HEK293 (cell line): Measurements from ENCODE around the gene MDFI.
A peak's percentile ranks its signal among the peaks of the same experiment; 100 is the strongest.

ENCODE experiments used
- AEBP2 ChIP-seq: fragments of 450-650 bp; formaldehyde crosslinking; IDR thresholded peaks from 2 replicates; pipeline ENCODE4 v1.5.1; 2016; ENCODE audit warnings: missing biosample characterization, missing genetic modification characterization, borderline replicate concordance
- GLIS2 ChIP-seq: fragments of 450-650 bp; formaldehyde crosslinking; IDR thresholded peaks from 2 replicates; pipeline ENCODE4 v1.5.1; 2016; ENCODE audit warnings: missing biosample characterization, missing genetic modification characterization
- KLF7 ChIP-seq: fragments of 450-650 bp; formaldehyde crosslinking; IDR thresholded peaks from 2 replicates; pipeline ENCODE4 v1.5.1; 2016; ENCODE audit warnings: missing biosample characterization, missing genetic modification characterization, borderline replicate concordance
- MYNN ChIP-seq: fragments of 450-650 bp; formaldehyde crosslinking; IDR thresholded peaks from 2 replicates; pipeline ENCODE4 v1.5.1; 2016; ENCODE audit warnings: missing biosample characterization, missing genetic modification characterization, borderline replicate concordance
- SCRT1 ChIP-seq: fragments of 450-650 bp; formaldehyde crosslinking; IDR thresholded peaks from 2 replicates; pipeline ENCODE4 v1.5.1; 2016; ENCODE audit warnings: missing biosample characterization, missing genetic modification characterization, borderline replicate concordance
- SCRT2 ChIP-seq: fragments of 450-650 bp; formaldehyde crosslinking; IDR thresholded peaks from 2 replicates; pipeline ENCODE4 v1.5.1; 2016; ENCODE audit warnings: missing biosample characterization, missing genetic modification characterization
- SP2 ChIP-seq: fragments of 450-650 bp; formaldehyde crosslinking; IDR thresholded peaks from 2 replicates; pipeline ENCODE4 v1.5.1; 2016; ENCODE audit warnings: missing biosample characterization, missing genetic modification characterization
- SP7 ChIP-seq: fragments of 450-650 bp; formaldehyde crosslinking; IDR thresholded peaks from 2 replicates; pipeline ENCODE4 v1.5.1; 2016; ENCODE audit warnings: missing biosample characterization, missing genetic modification characterization
- TRIM28 ChIP-seq: IDR thresholded peaks from 2 replicates; pipeline ENCODE4 v1.6.1; 2011; ENCODE audit warnings: low read length, control low read depth, borderline replicate concordance
- ZBTB20 ChIP-seq: fragments of 450-650 bp; formaldehyde crosslinking; IDR thresholded peaks from 2 replicates; pipeline ENCODE4 v1.5.1; 2016; ENCODE audit warnings: missing biosample characterization, missing genetic modification characterization
- ZFHX2 ChIP-seq: fragments of 450-650 bp; formaldehyde crosslinking; conservative IDR thresholded peaks from 2 replicates; pipeline ENCODE4 v1.5.1; 2016; ENCODE audit warnings: missing biosample characterization, missing genetic modification characterization
- ZFP37 ChIP-seq: fragments of 450-650 bp; formaldehyde crosslinking; IDR thresholded peaks from 2 replicates; pipeline ENCODE4 v1.5.1; 2016; ENCODE audit warnings: missing biosample characterization, missing genetic modification characterization
- ZFP41 ChIP-seq: fragments of 450-650 bp; formaldehyde crosslinking; IDR thresholded peaks from 2 replicates; pipeline ENCODE4 v1.5.1; 2016; ENCODE audit warnings: missing biosample characterization, missing genetic modification characterization, borderline replicate concordance
- ZNF121 ChIP-seq: fragments of 450-650 bp; formaldehyde crosslinking; IDR thresholded peaks from 2 replicates; pipeline ENCODE4 v1.5.1; 2016; ENCODE audit warnings: missing biosample characterization, missing genetic modification characterization
- ZNF132 ChIP-seq: fragments of 450-650 bp; formaldehyde crosslinking; IDR thresholded peaks from 2 replicates; pipeline ENCODE4 v1.5.1; 2017; ENCODE audit warnings: missing biosample characterization, missing genetic modification characterization, borderline replicate concordance
- ZNF146 ChIP-seq: fragments of 450-650 bp; formaldehyde crosslinking; IDR thresholded peaks from 2 replicates; pipeline ENCODE4 v1.5.1; 2016; ENCODE audit warnings: missing biosample characterization, missing genetic modification characterization
- ZNF16 ChIP-seq: fragments of 450-650 bp; formaldehyde crosslinking; IDR thresholded peaks from 2 replicates; pipeline ENCODE4 v1.5.1; 2016; ENCODE audit warnings: low read depth, missing biosample characterization, missing genetic modification characterization
- ZNF174 ChIP-seq: fragments of 450-650 bp; formaldehyde crosslinking; IDR thresholded peaks from 2 replicates; pipeline ENCODE4 v1.5.0; 2017; ENCODE audit warnings: missing biosample characterization, mild to moderate bottlenecking, missing genetic modification characterization
- ZNF311 ChIP-seq: fragments of 450-650 bp; formaldehyde crosslinking; IDR thresholded peaks from 2 replicates; pipeline ENCODE4 v1.5.1; 2017; ENCODE audit warnings: missing biosample characterization, missing genetic modification characterization, borderline replicate concordance
- ZNF350 ChIP-seq: fragments of 450-650 bp; formaldehyde crosslinking; IDR thresholded peaks from 2 replicates; pipeline ENCODE4 v1.5.0; 2017; ENCODE audit warnings: missing biosample characterization, mild to moderate bottlenecking, missing genetic modification characterization
- ZNF366 ChIP-seq: fragments of 450-650 bp; formaldehyde crosslinking; conservative IDR thresholded peaks from 2 replicates; pipeline ENCODE4 v1.5.1; 2016; ENCODE audit warnings: missing biosample characterization, missing genetic modification characterization
- ZNF513 ChIP-seq: fragments of 450-650 bp; IDR thresholded peaks from 2 replicates; pipeline ENCODE4 v1.5.1; 2018; ENCODE audit warnings: missing biosample characterization, missing genetic modification characterization
- ZNF548 ChIP-seq: fragments of 450-650 bp; formaldehyde crosslinking; IDR thresholded peaks from 2 replicates; pipeline ENCODE4 v1.5.1; 2016; ENCODE audit warnings: missing biosample characterization, missing genetic modification characterization
- ZNF555 ChIP-seq: fragments of 450-650 bp; formaldehyde crosslinking; conservative IDR thresholded peaks from 2 replicates; pipeline ENCODE4 v1.5.1; 2017; ENCODE audit warnings: missing biosample characterization, mild to moderate bottlenecking, missing genetic modification characterization, inconsistent platforms
- ZNF623 ChIP-seq: fragments of 450-650 bp; formaldehyde crosslinking; IDR thresholded peaks from 2 replicates; pipeline ENCODE4 v1.5.1; 2016; ENCODE audit warnings: missing biosample characterization, missing genetic modification characterization
- ZNF677 ChIP-seq: fragments of 450-650 bp; IDR thresholded peaks from 2 replicates; pipeline ENCODE4 v1.5.0; 2018; ENCODE audit warnings: missing biosample characterization, mild to moderate bottlenecking, missing genetic modification characterization, moderate library complexity
- ZNF776 ChIP-seq: fragments of 450-650 bp; formaldehyde crosslinking; IDR thresholded peaks from 2 replicates; pipeline ENCODE4 v1.5.0; 2017; ENCODE audit warnings: missing biosample characterization, missing genetic modification characterization, borderline replicate concordance
- ZNF837 ChIP-seq: fragments of 450-650 bp; formaldehyde crosslinking; IDR thresholded peaks from 2 replicates; pipeline ENCODE4 v1.5.1; 2016; ENCODE audit warnings: missing biosample characterization, missing genetic modification characterization
- ZSCAN18 ChIP-seq: fragments of 450-650 bp; formaldehyde crosslinking; IDR thresholded peaks from 2 replicates; pipeline ENCODE4 v1.5.1; 2016; ENCODE audit warnings: missing biosample characterization, missing genetic modification characterization
- ZSCAN30 ChIP-seq: fragments of 450-650 bp; IDR thresholded peaks from 2 replicates; pipeline ENCODE4 v1.5.1; 2018; ENCODE audit warnings: missing biosample characterization, mild to moderate bottlenecking, missing genetic modification characterization, moderate library complexity
- TF ChIP-seq, protein P1 (sequence below): fragments of 450-650 bp; formaldehyde crosslinking; IDR thresholded peaks from 2 replicates; pipeline ENCODE4 v1.5.1; 2016; ENCODE audit warnings: missing biosample characterization, missing genetic modification characterization, low read depth
- TF ChIP-seq, protein P2 (sequence below): fragments of 450-650 bp; formaldehyde crosslinking; conservative IDR thresholded peaks from 2 replicates; pipeline ENCODE4 v1.5.1; 2016; ENCODE audit warnings: low read depth, missing biosample characterization, missing genetic modification characterization

The MDFI gene

GRCh38 chr6:41591859-41592502, 46.3 kb upstream of the MDFI start (continued):
- TF ChIP-seq, protein P1, sequence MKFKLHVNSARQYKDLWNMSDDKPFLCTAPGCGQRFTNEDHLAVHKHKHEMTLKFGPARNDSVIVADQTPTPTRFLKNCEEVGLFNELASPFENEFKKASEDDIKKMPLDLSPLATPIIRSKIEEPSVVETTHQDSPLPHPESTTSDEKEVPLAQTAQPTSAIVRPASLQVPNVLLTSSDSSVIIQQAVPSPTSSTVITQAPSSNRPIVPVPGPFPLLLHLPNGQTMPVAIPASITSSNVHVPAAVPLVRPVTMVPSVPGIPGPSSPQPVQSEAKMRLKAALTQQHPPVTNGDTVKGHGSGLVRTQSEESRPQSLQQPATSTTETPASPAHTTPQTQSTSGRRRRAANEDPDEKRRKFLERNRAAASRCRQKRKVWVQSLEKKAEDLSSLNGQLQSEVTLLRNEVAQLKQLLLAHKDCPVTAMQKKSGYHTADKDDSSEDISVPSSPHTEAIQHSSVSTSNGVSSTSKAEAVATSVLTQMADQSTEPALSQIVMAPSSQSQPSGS (tag by site-specific recombination) = peak; percentile 89
- TF ChIP-seq MYNN (tag by site-specific recombination) = no peak
- no peak for TF ChIP-seq ZFP37 (tag by site-specific recombination)
- TF ChIP-seq TRIM28 = no peak
- TF ChIP-seq KLF7 = no peak
- TF ChIP-seq ZNF677 = no peak
- TF ChIP-seq ZNF623 (tag by site-specific recombination) = no peak
- peak; percentile 83 for TF ChIP-seq ZFHX2 (tag by site-specific recombination)
- peak; percentile 27; the same call in 1 of the 2 replicates for TF ChIP-seq ZSCAN30
- TF ChIP-seq ZNF311 (tag by site-specific recombination) = no peak
- TF ChIP-seq, protein P2, sequence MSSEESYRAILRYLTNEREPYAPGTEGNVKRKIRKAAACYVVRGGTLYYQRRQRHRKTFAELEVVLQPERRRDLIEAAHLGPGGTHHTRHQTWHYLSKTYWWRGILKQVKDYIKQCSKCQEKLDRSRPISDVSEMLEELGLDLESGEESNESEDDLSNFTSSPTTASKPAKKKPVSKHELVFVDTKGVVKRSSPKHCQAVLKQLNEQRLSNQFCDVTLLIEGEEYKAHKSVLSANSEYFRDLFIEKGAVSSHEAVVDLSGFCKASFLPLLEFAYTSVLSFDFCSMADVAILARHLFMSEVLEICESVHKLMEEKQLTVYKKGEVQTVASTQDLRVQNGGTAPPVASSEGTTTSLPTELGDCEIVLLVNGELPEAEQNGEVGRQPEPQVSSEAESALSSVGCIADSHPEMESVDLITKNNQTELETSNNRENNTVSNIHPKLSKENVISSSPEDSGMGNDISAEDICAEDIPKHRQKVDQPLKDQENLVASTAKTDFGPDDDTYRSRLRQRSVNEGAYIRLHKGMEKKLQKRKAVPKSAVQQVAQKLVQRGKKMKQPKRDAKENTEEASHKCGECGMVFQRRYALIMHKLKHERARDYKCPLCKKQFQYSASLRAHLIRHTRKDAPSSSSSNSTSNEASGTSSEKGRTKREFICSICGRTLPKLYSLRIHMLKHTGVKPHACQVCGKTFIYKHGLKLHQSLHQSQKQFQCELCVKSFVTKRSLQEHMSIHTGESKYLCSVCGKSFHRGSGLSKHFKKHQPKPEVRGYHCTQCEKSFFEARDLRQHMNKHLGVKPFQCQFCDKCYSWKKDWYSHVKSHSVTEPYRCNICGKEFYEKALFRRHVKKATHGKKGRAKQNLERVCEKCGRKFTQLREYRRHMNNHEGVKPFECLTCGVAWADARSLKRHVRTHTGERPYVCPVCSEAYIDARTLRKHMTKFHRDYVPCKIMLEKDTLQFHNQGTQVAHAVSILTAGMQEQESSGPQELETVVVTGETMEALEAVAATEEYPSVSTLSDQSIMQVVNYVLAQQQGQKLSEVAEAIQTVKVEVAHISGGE (tag by site-specific recombination) = no peak
- TF ChIP-seq ZNF146 = no peak
- no peak for TF ChIP-seq ZNF350
- peak; percentile 61; the same call in 1 of the 2 replicates for TF ChIP-seq ZNF366 (tag by site-specific recombination)
- TF ChIP-seq ZNF121 (tag by site-specific recombination) = no peak
- no peak for TF ChIP-seq ZNF132 (tag by site-specific recombination)
- no peak for TF ChIP-seq ZBTB20 (tag by site-specific recombination)
- no peak for TF ChIP-seq AEBP2 (tag by site-specific recombination)
- peak; percentile 99 for TF ChIP-seq SCRT2 (tag by site-specific recombination)
- no peak for TF ChIP-seq ZNF555 (tag by site-specific recombination)
- TF ChIP-seq ZSCAN18 = no peak
- TF ChIP-seq GLIS2 = peak; percentile 29; the same call in 1 of the 2 replicates
- TF ChIP-seq ZFP41 (tag by site-specific recombination) = no peak
- TF ChIP-seq ZNF513 (tag by site-specific recombination) = no peak
- no peak for TF ChIP-seq ZNF16 (tag by site-specific recombination)
- 0 out of 2 replicates have a peak, but pooled peaks have one; percentile 32 for TF ChIP-seq SP7 (tag by site-specific recombination)
- peak; percentile 26; the same call in 1 of the 2 replicates for TF ChIP-seq SP2 (tag by site-specific recombination)
- no peak for TF ChIP-seq ZNF837 (tag by site-specific recombination)
- no peak for TF ChIP-seq ZNF174 (tag by site-specific recombination)
- no peak for TF ChIP-seq ZNF776 (tag by site-specific recombination)
- TF ChIP-seq SCRT1 (tag by site-specific recombination) = peak; percentile 98
- no peak for TF ChIP-seq ZNF548 (tag by site-specific recombination)
